OCI-LY3 (cell line): ENCODE data around the gene KCTD14.

Source experiments
- H2AFZ ChIP-seq: fragments of 200-600, 300-600 bp; shearing (Covaris generic); 2 replicates; pipeline ENCODE4 v1.6.0; 2014; ENCODE audit warnings: antibody characterized with exemption, low read depth, low read length
- H3K27ac ChIP-seq: fragments of 200-600, 300-600 bp; sonication (generic); 2 replicates; pipeline ENCODE4 v1.5.1; 2014; ENCODE audit warnings: mild to moderate bottlenecking, low read length, moderate library complexity, mixed read lengths
- H3K27me3 ChIP-seq: fragments of 200-600, 300-600 bp; sonication (generic); 2 replicates; pipeline ENCODE4 v1.6.1; 2014; ENCODE audit warnings: low read depth, low read length, mixed read lengths
- H3K36me3 ChIP-seq: fragments of 200-600, 300-600 bp; sonication (generic); replicated peaks from 2 replicates; pipeline ENCODE3; 2014; ENCODE audit warnings: low read depth, low read length, mixed read lengths
- H3K4me1 ChIP-seq: fragments of 300-600, 200-600 bp; sonication (generic); 2 replicates; pipeline ENCODE4 v1.6.1; 2014; ENCODE audit warnings: low read length, mixed read lengths
- H3K4me2 ChIP-seq: fragments of 200-600, 300-600 bp; sonication (generic); 2 replicates; pipeline ENCODE4 v1.6.1; 2014; ENCODE audit warnings: low read length, mixed read lengths
- H3K4me3 ChIP-seq: fragments of 300-600, 200-600 bp; sonication (generic); 2 replicates; pipeline ENCODE4 v1.5.1; 2014; ENCODE audit warnings: antibody characterized with exemption, mild to moderate bottlenecking, low read length, moderate library complexity
- H3K79me2 ChIP-seq: fragments of 300-600, 200-600 bp; shearing (Covaris generic); 2 replicates; pipeline ENCODE4 v1.6.1; 2014; ENCODE audit warnings: mild to moderate bottlenecking, low read length, mixed read lengths
- H3K9ac ChIP-seq: fragments of 300-600, 200-600 bp; shearing (Covaris generic); 2 replicates; pipeline ENCODE4 v1.6.0; 2014; ENCODE audit warnings: mild to moderate bottlenecking, low read length, moderate library complexity
- H3K9me3 ChIP-seq: fragments of 200-600, 300-600 bp; shearing (Covaris generic); 2 replicates; pipeline ENCODE4 v1.6.1; 2014; ENCODE audit warnings: low read length, mixed read lengths; ENCODE audit not compliant: insufficient read depth
- H4K20me1 ChIP-seq: fragments of 200-600, 300-600 bp; sonication (generic); 2 replicates; pipeline ENCODE4 v1.6.1; 2016; ENCODE audit warnings: low read length, mixed read lengths; ENCODE audit not compliant: insufficient read depth
- EZH2phosphoT487 ChIP-seq: fragments of 200-600 bp; shearing (Covaris generic); IDR thresholded peaks from 2 replicates; pipeline ENCODE4 v1.6.1; 2018; ENCODE audit warnings: antibody characterized with exemption, mixed run types, low read depth
- TF ChIP-seq, protein P1 (sequence below): fragments of 200-600, 300-600 bp; sonication (generic); IDR thresholded peaks from 2 replicates; pipeline ENCODE4 v1.5.1; 2014; ENCODE audit warnings: antibody characterized with exemption, low read length, low read depth

The KCTD14 gene

DNA sequence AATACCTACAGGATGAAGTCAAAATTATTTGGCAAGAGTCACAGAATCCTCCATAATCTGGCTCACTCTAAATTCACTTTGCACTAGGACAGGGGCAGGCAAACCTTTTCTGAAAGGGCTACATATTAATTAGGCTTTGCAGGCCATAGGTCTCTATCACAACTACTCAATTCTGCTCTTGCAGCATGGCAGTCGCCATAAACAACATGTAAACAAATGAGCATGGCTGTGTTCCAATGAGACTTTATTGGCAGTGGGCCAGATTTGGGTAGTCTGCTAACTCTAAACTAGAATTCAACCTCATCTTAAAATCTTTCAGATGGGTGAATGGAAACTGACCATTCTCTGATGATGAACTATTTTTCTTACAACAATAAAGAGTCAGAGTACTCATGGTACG lies 46.4 kb upstream of the KCTD14 start:
- no peak overlapping the region for H3K27ac ChIP-seq
- H3K36me3 ChIP-seq = peaks cover 47% of the 10 kb centered on the region
- no peaks in the 10 kb centered on the region for H3K9me3 ChIP-seq
- peaks cover 21% of the 10 kb centered on the region for H4K20me1 ChIP-seq
- H3K27me3 ChIP-seq = no peaks in the 10 kb centered on the region
- no peak overlapping the region for H3K4me2 ChIP-seq
- no peak overlapping the region for H3K4me3 ChIP-seq
- H3K4me1 ChIP-seq = peaks cover 9% of the 10 kb centered on the region
- peaks cover 39% of the 10 kb centered on the region for H3K79me2 ChIP-seq
- H3K9ac ChIP-seq = no peak overlapping the region
- TF ChIP-seq, protein P1, sequence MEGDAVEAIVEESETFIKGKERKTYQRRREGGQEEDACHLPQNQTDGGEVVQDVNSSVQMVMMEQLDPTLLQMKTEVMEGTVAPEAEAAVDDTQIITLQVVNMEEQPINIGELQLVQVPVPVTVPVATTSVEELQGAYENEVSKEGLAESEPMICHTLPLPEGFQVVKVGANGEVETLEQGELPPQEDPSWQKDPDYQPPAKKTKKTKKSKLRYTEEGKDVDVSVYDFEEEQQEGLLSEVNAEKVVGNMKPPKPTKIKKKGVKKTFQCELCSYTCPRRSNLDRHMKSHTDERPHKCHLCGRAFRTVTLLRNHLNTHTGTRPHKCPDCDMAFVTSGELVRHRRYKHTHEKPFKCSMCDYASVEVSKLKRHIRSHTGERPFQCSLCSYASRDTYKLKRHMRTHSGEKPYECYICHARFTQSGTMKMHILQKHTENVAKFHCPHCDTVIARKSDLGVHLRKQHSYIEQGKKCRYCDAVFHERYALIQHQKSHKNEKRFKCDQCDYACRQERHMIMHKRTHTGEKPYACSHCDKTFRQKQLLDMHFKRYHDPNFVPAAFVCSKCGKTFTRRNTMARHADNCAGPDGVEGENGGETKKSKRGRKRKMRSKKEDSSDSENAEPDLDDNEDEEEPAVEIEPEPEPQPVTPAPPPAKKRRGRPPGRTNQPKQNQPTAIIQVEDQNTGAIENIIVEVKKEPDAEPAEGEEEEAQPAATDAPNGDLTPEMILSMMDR = no peak
- TF ChIP-seq EZH2phosphoT487 = no peak
- no peak overlapping the region for H2AFZ ChIP-seq

DNA sequence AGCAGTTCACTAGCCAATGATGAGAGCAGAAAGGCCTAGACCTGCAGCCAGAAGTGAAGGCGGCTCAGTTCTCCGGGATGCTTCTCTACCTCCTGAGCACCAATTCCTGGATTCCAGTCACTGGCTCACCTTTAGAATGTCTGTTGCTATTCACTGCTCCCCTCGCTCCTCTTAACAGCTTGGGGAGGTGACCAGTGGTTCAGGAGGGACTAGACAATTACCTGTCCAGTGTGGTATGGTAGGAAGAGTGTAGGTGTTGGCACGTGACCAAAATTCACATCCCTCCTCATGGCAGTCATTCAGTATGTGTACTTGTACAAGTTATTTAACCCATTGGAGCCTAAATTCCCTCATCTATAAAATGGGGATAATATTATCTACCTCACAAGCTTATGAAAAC lies 44.6 kb upstream of the KCTD14 start:
- Histone ChIP-seq H3K27me3 (no peaks in the 10 kb centered on the region), H3K4me1 (peaks cover 5% of the 10 kb centered on the region), H2AFZ (no peak overlapping the region), H3K4me3 (no peak overlapping the region), H3K27ac (no peak overlapping the region), H3K4me2 (no peak overlapping the region), H3K9ac (no peak overlapping the region), H3K79me2 (peaks cover 21% of the 10 kb centered on the region), H4K20me1 (peaks cover 13% of the 10 kb centered on the region; the same call in 1 of the 2 replicates), H3K36me3 (peaks cover 45% of the 10 kb centered on the region), H3K9me3 (no peaks in the 10 kb centered on the region)
- TF ChIP-seq, protein P1 = no peak
- no peak for TF ChIP-seq EZH2phosphoT487

DNA sequence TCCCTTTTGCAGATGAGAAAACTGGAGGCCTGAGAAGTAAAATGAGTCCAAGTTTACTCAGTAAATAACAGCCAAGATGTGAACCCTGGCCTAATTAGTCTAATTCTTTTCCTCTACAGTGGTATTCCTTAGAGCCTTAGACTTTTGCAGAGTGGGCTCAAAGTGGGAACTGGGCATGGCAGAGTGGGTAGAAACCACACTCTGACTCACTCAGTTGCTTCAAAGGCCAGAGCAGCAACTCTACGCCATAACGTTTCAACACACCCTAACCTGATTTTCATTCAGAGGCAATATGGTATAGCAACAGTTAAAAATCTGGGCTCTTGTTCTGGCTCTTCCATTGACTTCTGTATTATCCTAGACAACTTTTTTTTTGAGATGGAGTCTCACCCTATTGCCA lies 43.4 kb upstream of the KCTD14 start:
- H3K4me2 ChIP-seq = no peak overlapping the region
- peaks cover 11% of the 10 kb centered on the region for H3K79me2 ChIP-seq
- no peak overlapping the region for H3K9ac ChIP-seq
- H3K9me3 ChIP-seq = no peaks in the 10 kb centered on the region
- 0 out of 2 replicates have a peak, but pooled peaks cover 6% of the 10 kb centered on the region for H4K20me1 ChIP-seq
- no peak overlapping the region for H3K4me3 ChIP-seq
- no peak overlapping the region for H3K27ac ChIP-seq
- H3K36me3 ChIP-seq = peaks cover 36% of the 10 kb centered on the region
- TF ChIP-seq, protein P1 = no peak
- no peak for TF ChIP-seq EZH2phosphoT487
- no peak overlapping the region for H2AFZ ChIP-seq
- H3K27me3 ChIP-seq = no peaks in the 10 kb centered on the region
- H3K4me1 ChIP-seq = no peaks in the 10 kb centered on the region

DNA sequence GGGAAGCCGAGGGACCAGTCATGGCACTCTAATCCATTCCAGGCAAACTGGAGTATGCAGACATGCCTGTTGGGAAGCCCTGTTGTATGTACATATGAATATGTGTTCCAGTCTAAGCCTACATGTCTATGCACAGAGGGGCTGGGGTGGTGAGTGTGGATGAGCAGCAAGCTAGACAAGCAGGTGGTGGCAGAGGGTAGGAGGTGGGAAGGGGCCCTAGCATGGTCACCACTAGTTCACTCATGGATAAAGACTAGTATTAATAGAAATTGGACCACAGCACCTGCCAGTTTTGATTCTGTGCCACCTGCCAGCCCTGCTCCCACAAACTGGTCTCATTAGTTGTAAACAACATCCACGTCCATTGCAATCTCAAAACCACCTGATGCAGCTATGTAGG lies 42.1 kb upstream of the KCTD14 start:
- Histone ChIP-seq H3K79me2 (peaks cover 8% of the 10 kb centered on the region; the same call in 1 of the 2 replicates), H3K27me3 (no peaks in the 10 kb centered on the region), H3K9me3 (no peaks in the 10 kb centered on the region), H4K20me1 (0 out of 2 replicates have a peak, but pooled peaks cover 6% of the 10 kb centered on the region), H3K36me3 (peaks cover 23% of the 10 kb centered on the region), H3K27ac (no peak overlapping the region), H3K4me2 (no peak overlapping the region), H3K4me1 (no peaks in the 10 kb centered on the region), H3K4me3 (no peak overlapping the region), H2AFZ (no peak overlapping the region), H3K9ac (no peak overlapping the region)
- no peak for TF ChIP-seq EZH2phosphoT487
- TF ChIP-seq, protein P1 = no peak
